Raji (cell line): ENCODE measurements around the gene CGN.

Source experiments
- POLR2A ChIP-seq: IDR thresholded peaks from 2 replicates; pipeline ENCODE4 v1.6.1; 2011; ENCODE audit warnings: low read depth, low read length, control low read depth; ENCODE audit not compliant: insufficient read depth

Gene CGN

DNA sequence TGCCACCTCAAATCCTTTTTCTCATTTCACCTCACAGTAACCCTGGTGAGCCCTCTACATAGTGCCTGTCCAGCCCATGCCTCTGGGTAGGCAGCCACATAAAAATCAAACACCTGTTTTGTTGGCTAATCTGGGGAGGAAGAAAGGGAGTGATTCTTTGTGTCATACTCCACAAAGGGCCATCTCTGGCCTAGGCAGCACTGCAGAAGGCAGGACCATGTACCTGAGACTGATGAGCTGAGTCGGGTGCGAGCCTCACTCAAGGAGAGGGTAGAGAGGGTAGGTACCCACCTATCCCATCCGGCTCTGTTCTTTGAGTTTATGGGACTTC, 36.7 kb downstream of the CGN start:
- no peak for TF ChIP-seq POLR2A

DNA sequence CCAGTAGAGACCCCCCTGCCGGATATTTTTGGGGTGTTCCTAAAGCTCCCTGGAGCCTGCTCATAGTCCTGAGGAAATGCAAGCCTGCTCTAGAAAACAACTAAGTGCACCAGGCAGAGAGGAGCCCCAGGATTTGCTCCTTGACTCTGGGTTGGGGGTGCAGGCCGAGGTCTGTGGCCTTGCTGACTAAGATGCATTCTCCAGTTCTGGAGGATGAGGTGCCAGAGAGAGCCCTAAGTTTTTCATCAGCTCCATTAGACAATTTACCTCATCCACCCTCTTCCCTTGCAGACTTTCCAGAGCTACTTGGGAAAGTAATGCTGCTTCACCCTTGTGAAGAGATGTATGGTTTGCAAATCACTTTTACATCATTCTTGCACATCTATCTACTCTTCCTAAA, 38.0 kb downstream of the CGN start:
- no peak for TF ChIP-seq POLR2A

DNA sequence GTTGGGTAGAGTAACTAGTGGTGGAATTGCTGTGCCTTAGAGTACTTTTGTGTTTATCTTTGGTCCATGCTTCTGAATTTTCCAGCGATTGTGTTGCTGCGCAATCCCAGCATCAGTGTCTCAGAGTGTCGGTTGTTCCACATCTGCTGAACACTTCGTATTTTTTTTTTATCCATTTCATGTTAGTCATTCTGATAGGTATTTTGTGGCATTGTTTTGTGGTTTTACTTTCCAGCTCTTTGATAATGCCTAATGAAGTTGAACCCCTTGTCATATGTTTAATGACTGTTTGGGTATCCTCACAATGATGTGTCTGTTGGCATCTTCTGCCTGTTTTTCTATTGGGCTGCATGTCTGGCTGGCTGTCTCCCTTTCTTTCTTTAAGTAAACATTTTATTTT, 42.5 kb downstream of the CGN start:
- no peak for TF ChIP-seq POLR2A

DNA sequence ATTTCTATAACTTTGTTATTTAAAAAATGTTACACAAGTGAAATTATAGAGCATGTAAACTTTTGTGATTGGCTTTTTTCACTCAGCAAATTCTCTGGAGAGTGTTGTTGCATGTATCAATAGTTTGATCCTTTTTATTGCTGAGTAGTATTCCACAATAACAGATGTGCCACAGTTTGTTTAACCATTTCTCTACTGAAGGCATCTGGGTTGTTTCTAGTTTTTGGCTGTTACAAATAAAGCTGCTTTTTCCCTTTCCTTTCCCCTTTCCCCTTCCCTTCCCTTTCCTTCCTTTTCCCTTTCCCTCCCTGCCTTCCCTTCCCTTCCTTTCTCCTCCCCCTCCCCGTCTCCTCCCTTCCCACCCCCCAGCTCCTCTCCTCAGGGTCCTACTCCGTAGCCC, 44.9 kb downstream of the CGN start:
- no peak for TF ChIP-seq POLR2A

DNA sequence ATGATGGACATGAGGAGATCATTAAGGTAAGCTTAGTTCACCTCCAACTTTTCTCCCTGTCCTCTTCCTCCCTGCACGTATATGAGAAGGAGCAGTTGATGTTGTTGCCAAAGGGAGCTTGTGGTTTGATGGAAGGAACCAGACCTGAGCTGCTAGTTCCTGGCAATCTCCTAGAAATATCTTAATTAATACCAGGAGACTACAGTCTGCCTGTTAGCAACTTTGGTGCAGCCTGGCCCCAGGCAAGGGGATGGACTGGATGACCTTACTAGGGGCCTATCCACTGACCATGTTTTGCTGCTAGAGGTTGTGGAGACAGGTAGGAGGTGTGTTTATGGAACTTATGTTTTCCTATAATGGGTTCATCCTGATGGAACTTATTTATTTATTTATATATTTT, 51.5 kb downstream of the CGN start:
- TF ChIP-seq POLR2A = no peak

DNA sequence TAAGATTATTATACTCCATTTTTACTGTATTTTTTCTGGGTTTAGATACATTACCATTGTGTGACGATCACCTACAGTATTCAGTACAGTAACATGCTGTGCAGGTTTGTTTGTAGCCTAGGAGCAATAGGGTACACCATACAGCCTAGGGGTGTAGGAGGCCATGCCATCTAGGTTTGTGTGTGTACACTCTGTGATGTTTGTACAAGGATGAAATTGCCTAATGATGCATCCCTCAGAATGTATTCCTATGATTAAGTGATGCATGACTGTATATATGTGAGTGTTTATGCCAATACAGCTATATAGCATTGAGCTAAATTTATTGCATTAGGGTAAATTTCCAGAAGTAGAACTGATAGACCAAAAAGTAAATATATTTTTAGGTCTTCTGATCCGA, 52.2 kb downstream of the CGN start:
- no peak for TF ChIP-seq POLR2A

DNA sequence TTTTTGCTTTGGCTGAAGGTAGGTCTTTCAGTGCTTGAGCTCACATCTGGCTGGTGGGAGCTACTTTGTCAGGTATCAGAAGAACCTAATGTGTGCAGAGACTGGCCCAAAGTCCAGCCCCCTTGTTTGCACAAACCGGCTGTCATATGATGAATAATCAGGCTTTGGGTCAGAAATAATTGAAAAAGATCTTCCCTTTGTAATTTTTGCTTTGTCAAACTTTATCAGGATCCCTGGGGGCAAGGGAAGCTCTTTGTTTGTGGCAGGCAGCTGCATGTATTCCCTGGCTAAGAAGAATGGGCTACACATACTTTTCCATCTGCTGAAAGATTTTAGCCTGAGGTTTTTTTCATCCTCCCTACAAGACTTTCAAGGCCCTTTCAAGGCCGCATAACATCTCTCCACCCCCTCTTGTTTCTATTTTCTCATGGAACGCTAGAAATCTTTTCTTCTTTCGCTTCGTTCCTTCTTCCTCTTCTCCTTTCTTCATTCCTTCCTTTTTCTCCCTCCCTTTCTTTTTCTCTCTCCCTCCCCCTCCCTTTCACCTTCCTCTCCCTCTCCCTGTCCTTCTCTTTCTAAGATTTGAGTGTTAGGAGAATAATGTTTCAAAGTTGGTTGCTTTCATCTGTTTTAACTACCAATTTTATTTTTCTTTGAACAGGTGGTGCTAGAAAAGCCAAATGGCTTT, 54.5 kb downstream of the CGN start:
- TF ChIP-seq POLR2A = no peak

DNA sequence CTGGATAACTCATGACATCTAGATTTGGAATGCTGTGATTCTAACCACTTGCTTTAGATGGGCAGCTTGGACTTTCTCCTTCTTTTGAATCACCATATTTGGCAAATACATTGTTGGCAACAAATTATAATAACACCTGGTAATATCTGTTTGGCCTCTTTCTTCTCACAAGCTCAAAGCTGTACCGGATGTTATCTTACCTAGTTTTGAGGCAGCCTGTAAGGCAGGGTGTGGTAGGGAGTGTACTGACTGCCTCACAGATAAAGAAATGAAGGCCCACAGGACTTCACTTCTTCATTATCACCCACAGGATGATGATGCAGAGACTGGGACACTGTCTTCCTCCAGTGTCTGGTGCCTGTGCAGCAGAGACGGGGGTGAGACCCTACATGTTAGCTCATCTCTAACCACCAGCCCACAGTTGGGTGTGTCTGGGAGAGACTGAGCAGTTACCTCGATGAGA, 57.5 kb downstream of the CGN start:
- no peak for TF ChIP-seq POLR2A

DNA sequence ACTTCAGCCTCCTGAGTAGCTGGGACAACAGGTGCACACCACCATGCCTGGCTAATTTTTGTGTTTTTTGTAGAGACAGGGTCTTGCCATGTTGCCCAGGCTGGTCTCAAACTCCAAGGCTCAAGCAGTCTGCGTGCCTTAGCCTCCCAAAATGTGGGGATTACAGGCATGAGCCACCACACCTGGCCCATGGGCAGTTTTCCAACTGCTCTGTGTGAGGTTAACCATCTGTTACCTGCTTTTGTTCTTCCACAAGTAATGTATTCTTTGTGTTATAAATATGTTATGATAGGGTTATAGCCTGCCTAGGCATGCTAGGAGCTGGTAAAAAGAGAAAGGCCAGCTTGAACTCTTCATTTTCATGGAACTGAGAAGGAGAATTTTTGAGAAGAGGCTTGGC, 59.6 kb downstream of the CGN start:
- TF ChIP-seq POLR2A = no peak

DNA sequence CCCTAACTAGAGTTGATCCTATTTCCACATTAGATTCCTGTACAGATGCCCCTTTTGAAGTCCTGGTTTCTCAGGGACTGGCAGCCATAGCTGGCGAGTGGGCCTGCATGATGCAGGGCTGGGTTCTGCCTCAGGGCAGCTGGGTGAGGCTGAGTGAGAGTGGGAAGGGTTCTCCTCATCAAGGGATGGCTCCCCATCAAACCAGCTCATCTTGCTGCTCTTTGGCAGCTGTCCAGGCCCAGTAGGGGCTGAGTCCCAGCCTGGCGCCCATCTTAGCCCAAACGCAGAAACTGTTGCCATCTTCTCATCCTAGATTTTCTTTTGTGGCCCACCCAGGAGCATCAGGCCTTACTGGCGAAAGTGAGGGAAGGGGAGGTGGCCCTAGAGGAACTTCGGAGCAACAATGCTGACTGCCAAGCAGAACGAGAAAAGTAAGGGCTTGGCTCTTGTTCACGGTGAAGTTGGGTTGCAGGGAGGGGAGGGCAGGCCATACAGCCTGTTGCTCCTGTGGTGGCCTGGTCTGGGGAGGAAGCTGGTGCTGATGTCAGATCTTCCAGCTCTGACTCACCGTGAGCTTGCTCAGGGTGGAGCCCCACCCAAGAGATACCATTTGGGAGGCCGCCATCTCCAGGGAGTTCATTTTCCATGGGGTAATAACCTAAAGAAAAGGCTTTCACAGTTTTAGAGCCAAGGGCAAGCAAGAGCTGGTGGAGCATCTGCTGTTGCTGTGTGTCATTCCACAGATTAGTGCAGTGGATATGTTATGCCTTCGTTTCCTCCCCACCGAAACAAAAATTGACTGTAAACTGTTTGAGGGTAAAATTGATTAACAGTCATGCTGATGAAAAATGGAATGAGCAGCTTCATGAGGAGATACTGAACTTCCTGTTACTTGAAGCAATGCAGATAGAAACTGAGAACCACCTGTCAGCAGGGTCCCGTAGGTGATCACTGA, 63.7 kb downstream of the CGN start:
- TF ChIP-seq POLR2A = no peak

DNA sequence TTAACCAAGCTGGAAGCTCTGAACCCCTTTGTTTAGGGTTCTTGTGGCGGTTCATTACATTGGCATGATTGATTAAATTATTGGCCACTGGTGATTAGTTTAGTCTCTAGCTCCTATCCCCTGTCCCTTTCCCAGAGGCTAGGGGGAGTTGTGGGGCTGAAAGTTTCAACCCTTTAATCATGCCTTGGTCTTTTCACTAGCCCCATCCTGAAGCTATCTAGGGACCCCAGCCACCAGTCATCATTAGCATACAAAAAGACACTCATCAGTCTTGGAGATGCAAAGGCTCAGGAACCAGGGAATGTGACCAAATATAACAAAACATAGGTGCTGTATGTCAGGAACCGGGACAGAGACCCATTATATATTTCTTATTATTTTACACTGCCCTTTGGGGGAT, 66.0 kb downstream of the CGN start:
- TF ChIP-seq POLR2A = no peak

DNA sequence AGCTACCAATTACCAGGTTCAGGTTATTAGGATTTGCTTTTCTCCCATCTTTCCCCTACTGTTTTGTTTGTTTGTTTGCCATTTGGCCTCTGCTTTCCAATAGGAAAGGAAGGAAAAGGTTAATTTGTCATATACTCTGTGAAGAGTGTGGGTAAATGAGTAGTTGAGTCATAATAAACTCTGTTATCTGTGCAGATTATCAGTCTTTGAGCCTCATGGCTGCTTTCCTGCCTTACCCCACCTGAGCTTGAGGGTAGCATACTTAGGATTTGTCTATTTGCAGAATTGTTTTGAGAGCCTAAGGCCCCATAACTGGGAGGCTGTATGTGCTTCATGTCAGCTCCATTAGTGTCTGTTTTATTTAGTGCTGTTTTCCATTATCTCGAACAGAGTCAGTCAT, 67.8 kb downstream of the CGN start:
- no peak for TF ChIP-seq POLR2A

DNA sequence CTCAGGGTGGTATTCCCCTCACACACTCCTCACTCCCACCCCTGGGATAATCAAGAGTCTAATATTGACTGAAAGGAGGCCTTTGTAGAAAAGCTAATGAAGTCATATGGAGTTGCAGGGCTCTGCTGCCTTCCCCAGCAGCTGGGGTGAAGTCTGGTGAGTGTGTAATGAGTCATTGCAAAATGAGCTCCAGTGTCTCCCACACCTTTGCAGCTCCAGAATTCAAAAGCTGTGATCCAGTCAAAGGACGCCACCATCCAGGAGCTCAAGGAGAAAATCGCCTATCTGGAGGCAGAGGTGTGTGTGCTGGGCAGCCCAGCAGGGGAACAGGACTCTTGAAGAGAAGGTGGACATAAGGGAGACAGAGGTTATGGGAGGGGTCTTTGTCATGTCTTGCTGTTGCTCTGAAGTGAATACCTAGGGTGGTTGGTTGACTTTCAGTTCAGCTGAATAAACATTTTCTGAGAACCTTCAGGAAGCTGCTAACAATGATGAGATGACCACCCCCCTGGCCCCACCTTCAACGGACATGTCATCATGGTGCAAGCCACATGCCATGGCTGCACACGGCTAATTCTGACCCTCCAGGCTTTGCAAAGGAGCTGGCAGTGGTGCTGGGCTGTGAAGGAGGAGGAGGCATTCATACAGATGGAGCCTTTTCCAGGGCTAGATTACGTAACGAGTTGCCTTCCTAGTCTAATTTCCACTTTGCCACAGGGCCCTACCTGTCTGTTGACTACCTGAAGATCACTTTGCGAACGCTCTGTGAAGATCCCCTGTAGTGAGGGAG, 68.4 kb downstream of the CGN start:
- no peak for TF ChIP-seq POLR2A

DNA sequence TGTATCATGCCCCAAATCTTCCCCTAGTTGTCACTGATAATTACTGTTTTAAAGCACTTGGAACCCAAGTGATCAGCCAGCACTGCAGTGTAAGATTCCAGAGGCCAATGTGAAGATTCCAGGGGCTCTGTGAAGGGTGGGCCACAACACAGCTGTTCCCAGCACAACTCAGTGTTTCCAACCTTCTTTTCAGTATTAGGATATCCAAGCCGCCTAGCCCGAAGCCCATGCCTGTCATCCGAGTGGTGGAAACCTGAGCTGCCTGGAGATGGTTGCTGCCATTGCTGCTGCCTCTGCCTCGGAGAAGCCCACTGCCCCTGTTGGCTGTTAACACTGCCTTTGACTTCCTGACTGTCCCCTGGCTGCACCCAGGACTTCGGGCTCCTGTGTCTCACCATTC, 70.3 kb downstream of the CGN start:
- TF ChIP-seq POLR2A = no peak

DNA sequence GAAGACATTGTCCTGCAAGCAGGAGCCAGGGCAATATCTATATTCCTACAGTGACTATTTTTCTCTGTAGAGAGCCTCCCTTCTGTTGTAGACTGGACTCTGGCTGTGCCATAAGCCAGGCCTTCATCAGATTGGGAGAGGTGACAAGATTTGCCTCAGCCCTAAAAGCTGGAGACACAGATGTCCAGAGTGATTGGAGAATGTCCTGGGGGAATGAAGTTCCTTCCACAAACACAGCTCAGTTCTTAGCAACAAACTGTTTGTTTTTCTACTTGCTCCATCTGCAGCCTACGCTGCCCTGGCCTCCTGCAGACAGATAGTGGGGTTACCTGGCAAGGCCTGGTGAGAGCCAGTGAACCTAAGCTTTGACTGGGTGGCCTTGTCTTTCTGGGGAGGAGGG, 70.7 kb downstream of the CGN start:
- no peak for TF ChIP-seq POLR2A

DNA sequence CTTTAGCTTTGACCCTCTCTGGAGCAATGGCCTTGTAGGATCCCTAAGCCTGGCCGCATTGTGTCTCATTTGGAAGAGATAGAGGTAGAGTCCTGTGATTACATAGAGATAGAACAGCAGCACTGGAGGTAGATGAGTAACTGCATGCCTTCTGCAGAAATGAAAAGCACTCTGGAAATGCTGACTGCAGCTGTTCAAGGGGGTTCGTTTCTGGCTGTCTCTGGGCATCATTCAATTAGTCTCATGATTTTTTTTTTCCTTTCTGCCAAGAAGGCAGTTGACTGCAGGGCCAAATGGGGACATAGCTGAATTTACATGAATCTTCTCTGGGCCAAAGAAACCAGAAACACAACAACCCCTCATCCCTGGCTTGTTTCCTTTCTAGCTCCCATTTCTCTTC, 72.6 kb downstream of the CGN start:
- no peak for TF ChIP-seq POLR2A
